Tibial nerve (tissue), 3 donors: ENCODE results near the gene IRF2BPL.

ENCODE experiments used
- CTCF ChIP-seq, 5 experiments: fragments of 200-600 bp in 3 of 5; fragments of 450-650 bp in 2 of 5; sonication (generic) in 3 of 5; IDR thresholded peaks; one replicate each; pipeline ENCODE4 v1.5.1; 2016 to 2019; ENCODE audit warnings: antibody characterized with exemption in 5 of 5, mild to moderate bottlenecking in 3 of 5, moderate library complexity in 2 of 5
- POLR2A ChIP-seq, 2 donors: fragments of 450-650 bp; IDR thresholded peaks; one replicate each; pipeline ENCODE4 v1.6.1; 2017; ENCODE audit warnings: antibody characterized with exemption in 2 of 2, mild to moderate bottlenecking in 2 of 2, moderate library complexity in 2 of 2

DNA sequence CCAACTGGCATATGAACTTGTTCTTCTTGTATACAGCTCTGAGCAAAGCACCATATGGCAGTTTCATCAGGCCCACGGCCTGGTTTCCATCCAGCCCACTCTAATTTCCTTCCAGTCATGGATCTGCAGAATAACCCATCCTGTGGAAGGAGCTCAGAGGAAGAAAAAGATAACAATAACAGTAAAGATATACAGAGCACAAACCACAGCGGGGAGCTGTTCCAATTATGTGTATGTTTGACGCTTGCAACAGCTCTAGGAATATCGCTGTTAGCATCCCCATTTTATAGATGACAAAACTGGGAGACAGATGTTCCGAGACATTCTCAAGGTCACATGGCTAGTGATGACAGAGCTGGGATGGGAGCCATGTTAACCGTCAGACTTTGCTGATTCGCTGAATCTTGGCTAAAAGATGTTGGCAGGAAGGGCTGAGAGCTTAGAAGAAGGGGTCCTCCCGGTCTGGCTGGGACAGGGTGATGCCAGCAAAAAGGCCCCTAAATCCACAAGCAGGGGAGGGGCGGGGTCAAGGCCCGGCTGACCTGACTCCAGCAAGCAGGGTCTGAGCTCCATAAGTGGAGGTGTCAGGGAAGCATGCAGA is 35.2 kb upstream of the IRF2BPL start:
- TF ChIP-seq CTCF (IDR thresholded peaks at IDR 0.05), result no peak
- no peak for TF ChIP-seq POLR2A (IDR thresholded peaks at IDR 0.05)
